CD4-positive, alpha-beta T cell (primary cell): ENCODE measurements around the gene PHKB. TPM values are rescaled to one million over a fixed set of nuclear protein-coding genes. Genes with fewer than 3 reads are reported as not detected.

Experiments used
- ATAC-seq: fragments of 200-7000 bp; cut with Tn5 transposase; one replicate; pipeline ENCODE4 v1.10.0; 2022; ENCODE audit warnings: mild to moderate bottlenecking; ENCODE audit not compliant: poor library complexity
- CTCF ChIA-PET: fragments of 350-600 bp; sonication (Branson Sonifier 250); formaldehyde crosslinking; loops from one replicate; lab custom pipeline; 2021; ENCODE audit warnings: antibody characterized with exemption, inconsistent platforms; lab: Charles Lee
- POLR2A ChIA-PET: fragments of 350-600 bp; sonication (Branson Sonifier 250); formaldehyde crosslinking; loops from one replicate; lab custom pipeline; 2021; ENCODE audit warnings: antibody characterized with exemption, inconsistent platforms; lab: Charles Lee
- DNase-seq, 14 experiments: peaks; one replicate each; pipeline ENCODE4 v3.0.0-alpha.2; 2013 to 2020; ENCODE audit warnings: mixed read lengths in 2 of 14
- H3K27ac ChIP-seq, 2 donors: one replicate each; pipeline versions ENCODE4 v1.5.1 to v1.7.0; 2013; ENCODE audit warnings: low read length in 2 of 2, low read depth in 1 of 2, mild to moderate bottlenecking in 1 of 2
- H3K27me3 ChIP-seq, 2 experiments: 1 replicate in 1 of 2; 2 replicates in 1 of 2; pipeline versions ENCODE4 v1.6.1 to v1.7.0; 2013; ENCODE audit warnings: low read length in 2 of 2, control low read depth in 1 of 2, mild to moderate bottlenecking in 1 of 2, moderate library complexity in 1 of 2; ENCODE audit not compliant: insufficient read depth in 2 of 2, control insufficient read depth in 1 of 2
- H3K36me3 ChIP-seq: one replicate; pipeline ENCODE4 v1.6.1; 2013; ENCODE audit warnings: low read length, control low read depth; ENCODE audit not compliant: insufficient read depth
- H3K4me1 ChIP-seq: one replicate; pipeline ENCODE4 v1.6.1; 2013; ENCODE audit warnings: low read length, control low read depth; ENCODE audit not compliant: insufficient read depth
- H3K4me3 ChIP-seq: one replicate; pipeline ENCODE4 v1.5.1; 2013; ENCODE audit warnings: mild to moderate bottlenecking, low read length, moderate library complexity
- H3K9me3 ChIP-seq, 2 experiments: 1 replicate in 1 of 2; 2 replicates in 1 of 2; pipeline versions ENCODE4 v1.6.1 to v1.7.0; 2013; ENCODE audit warnings: low read length in 2 of 2, mild to moderate bottlenecking in 2 of 2, control low read depth in 1 of 2, moderate library complexity in 1 of 2; ENCODE audit not compliant: control insufficient read depth in 1 of 2, insufficient read depth in 1 of 2
- H3K27ac Mint-ChIP-seq: one replicate; pipeline ENCODE4 v1.8.0; 2020; ENCODE audit warnings: mixed read lengths
- H3K27me3 Mint-ChIP-seq: one replicate; pipeline ENCODE4 v1.8.0; 2021; ENCODE audit warnings: mixed read lengths
- H3K36me3 Mint-ChIP-seq: one replicate; pipeline ENCODE4 v1.8.0; 2021; ENCODE audit warnings: low read depth, mixed read lengths
- H3K4me1 Mint-ChIP-seq: one replicate; pipeline ENCODE4 v1.8.0; 2021; ENCODE audit warnings: low read depth, mixed read lengths
- H3K4me3 Mint-ChIP-seq: one replicate; pipeline ENCODE4 v1.8.0; 2020; ENCODE audit warnings: mild to moderate bottlenecking, mixed read lengths
- H3K9me3 Mint-ChIP-seq: one replicate; pipeline ENCODE4 v1.8.0; 2020; ENCODE audit warnings: mixed read lengths
- CTCF ChIP-seq: fragments of 200-600 bp; IDR thresholded peaks from one replicate; pipeline ENCODE4 v1.8.0; 2022; ENCODE audit warnings: antibody characterized with exemption, mild to moderate bottlenecking
- intact Hi-C, 2 experiments: fragments of 100-400 bp; cut with DNase I in 1 of 2; cut with micrococcal nuclease in 1 of 2; formaldehyde crosslinking; loops; one replicate each; pipeline versions ENCODE4 v1.15.1 to v1.9.0; 2023 to 2025; cut with DNase I, micrococcal nuclease
- total RNA-seq, 174 experiments: library from RNA in 2 of 174; stranded (reverse) in 2 of 174; gene quantifications; one replicate each; pipeline ENCODE4 v1.2.3 and lab custom pipeline; 2021 to 2026

The PHKB gene
- total RNA-seq, 2 experiments from 2014 or later, result 28.8 to 31.3 TPM

GRCh38 chr16:47473792-47474191 is 12.7 kb downstream of the PHKB start:
- H3K27me3 Mint-ChIP-seq, result no peaks in the 10 kb centered on the region

GRCh38 chr16:47475786-47476185 is 14.7 kb downstream of the PHKB start:
- no peak overlapping the region for H3K4me3 Mint-ChIP-seq
- TF ChIP-seq CTCF, result no peak
- intact Hi-C loops, result no loop called here
- H3K36me3 Mint-ChIP-seq, result peaks cover 7% of the 10 kb centered on the region
- Histone ChIP-seq H3K27ac (no peak overlapping the region), H3K9me3 (no peaks in the 10 kb centered on the region), H3K36me3 (no peaks in the 10 kb centered on the region), H3K27me3 (no peaks in the 10 kb centered on the region), H3K4me1 (no peaks in the 10 kb centered on the region), H3K4me3 (no peak overlapping the region)
- no peaks in the 10 kb centered on the region for H3K27me3 Mint-ChIP-seq
- ChIA-PET CTCF (no interaction called here), POLR2A (no interaction called here)
- H3K4me1 Mint-ChIP-seq, result peaks cover 21% of the 10 kb centered on the region
- H3K9me3 Mint-ChIP-seq, result no peaks in the 10 kb centered on the region
- ATAC-seq (no peak), DNase-seq (no peak)
- no peak overlapping the region for H3K27ac Mint-ChIP-seq

More at GRCh38 chr16:47473792-47474191, 12.7 kb downstream of the PHKB start:
- DNase-seq (no peak), ATAC-seq (no peak)
- Mint-ChIP-seq H3K4me3 (no peak overlapping the region), H3K9me3 (no peaks in the 10 kb centered on the region), H3K27ac (no peak overlapping the region), H3K36me3 (peaks cover 13% of the 10 kb centered on the region), H3K4me1 (peaks cover 16% of the 10 kb centered on the region)
- Histone ChIP-seq H3K4me1 (no peaks in the 10 kb centered on the region), H3K9me3 (no peaks in the 10 kb centered on the region), H3K27ac (no peak overlapping the region), H3K27me3 (no peaks in the 10 kb centered on the region), H3K36me3 (no peaks in the 10 kb centered on the region), H3K4me3 (no peak overlapping the region)
- intact Hi-C loops, result no loop called here
- CTCF ChIA-PET, result no interaction called here
- POLR2A ChIA-PET, result interaction anchor here (0.6 kb wide), 1 partner anchor 274 kb away, joined by 3 read pairs; no protein-coding TSS in a partner anchor
- no peak for TF ChIP-seq CTCF

GRCh38 chr16:47476654-47477345 is 15.7 kb downstream of the PHKB start:
- Mint-ChIP-seq H3K4me3 (no peak overlapping the region), H3K4me1 (peaks cover 25% of the 10 kb centered on the region), H3K36me3 (peaks cover 8% of the 10 kb centered on the region), H3K27ac (no peak overlapping the region), H3K9me3 (no peaks in the 10 kb centered on the region), H3K27me3 (no peaks in the 10 kb centered on the region)
- Histone ChIP-seq H3K36me3 (no peaks in the 10 kb centered on the region), H3K27me3 (no peaks in the 10 kb centered on the region), H3K4me1 (no peaks in the 10 kb centered on the region), H3K27ac (no peak overlapping the region), H3K9me3 (no peaks in the 10 kb centered on the region), H3K4me3 (no peak overlapping the region)
- intact Hi-C loops, result no loop called here
- ChIA-PET POLR2A (no interaction called here), CTCF (interaction anchor here (0.6 kb wide), 1 partner anchor 13 kb away, joined by 3 read pairs; no protein-coding TSS in a partner anchor)
- no peak for TF ChIP-seq CTCF
- ATAC-seq, result no peak
- no peak for DNase-seq
